Measurements from ENCODE around the gene SLC4A2.

SLC4A2 gene

DNA sequence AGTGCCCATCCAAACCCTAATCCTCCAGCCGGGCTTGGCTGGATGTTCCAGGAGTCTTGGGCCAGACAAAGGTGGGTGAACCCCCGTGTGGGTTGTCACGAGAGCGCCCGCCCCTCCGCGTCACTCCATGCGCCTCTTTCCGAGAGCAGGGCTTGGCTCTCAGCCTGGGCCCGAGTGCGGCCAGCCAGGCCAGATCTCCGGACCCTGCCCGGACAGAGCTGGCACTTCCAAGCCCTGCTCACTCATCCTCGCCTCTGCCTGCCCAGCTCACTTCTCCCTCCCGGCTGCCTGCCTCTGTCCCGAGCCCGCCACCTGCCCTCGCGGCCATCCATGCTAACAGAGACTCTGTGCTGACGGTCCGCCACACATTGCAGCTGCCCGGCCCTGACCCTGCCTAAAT is 61.5 kb downstream of the SLC4A2 start:
- no peak overlapping the region for H3K27ac ChIP-seq

DNA sequence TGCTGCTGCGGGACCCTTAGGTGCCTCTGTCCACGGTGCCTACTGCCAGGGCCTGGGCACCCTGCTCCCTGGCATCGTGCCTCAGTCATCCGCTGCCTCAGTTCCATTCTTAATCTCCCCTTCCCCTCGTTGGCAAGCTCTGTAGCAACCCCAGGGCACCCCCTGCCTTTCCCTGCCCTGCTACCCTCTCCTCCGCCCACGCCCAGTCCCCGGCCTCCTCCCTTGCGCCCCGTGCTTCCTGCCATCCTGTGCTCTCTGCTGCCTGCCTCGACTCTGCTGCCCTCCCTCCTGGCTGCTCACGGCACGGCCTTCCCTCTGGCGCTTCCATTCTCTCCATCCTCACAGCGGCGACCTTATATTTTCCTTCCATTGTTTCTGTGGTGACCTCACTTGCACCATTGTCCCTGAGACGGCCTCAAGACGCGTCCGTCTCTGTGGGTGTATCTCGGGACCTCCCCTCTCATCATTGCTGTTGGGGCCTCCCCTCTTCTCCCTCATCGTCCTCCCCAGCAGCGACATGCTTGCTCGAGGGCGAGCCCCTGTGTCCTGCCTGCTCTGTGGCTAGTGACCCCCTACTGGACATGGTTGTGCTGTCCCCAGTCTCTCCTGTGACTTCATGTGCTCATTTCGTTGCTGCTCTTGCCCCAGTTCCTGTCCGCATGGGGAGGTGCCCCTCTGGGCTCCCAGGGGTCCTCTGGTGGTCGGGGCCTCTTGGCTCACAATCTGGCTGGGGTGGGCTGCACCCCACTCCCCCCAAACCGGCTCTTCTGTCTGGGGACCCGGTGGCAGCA is 62.2 kb downstream of the SLC4A2 start:
- no peak overlapping the region for H3K27ac ChIP-seq

More for the DNA sequence above, 61.5 kb downstream of the SLC4A2 start:
- no peak overlapping the region for H3K4me3 ChIP-seq

DNA sequence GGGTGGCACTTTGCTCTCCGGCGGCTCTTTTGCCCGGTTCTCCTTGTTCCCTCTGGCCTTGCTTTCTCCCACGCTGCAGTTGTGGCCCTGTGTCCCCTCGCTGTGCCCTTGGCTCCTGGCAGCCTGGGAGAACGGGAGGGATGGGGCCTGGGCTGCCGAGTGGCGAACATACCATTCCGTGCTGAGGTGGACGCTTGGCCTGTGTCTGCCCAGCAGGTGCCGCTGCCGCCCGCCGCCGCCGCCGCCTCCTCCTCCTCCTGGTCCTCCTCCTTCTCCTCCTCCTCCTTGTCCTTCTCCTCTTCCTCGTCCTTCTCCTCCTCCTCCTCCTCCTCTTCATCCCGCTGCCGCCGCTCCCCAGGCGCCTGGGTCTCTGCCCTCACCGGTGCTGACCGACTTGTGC is 62.9 kb downstream of the SLC4A2 start:
- H3K4me3 ChIP-seq, result no peak overlapping the region
- no peak overlapping the region for H3K27ac ChIP-seq

More for the DNA sequence above, 62.2 kb downstream of the SLC4A2 start:
- no peak overlapping the region for H3K4me3 ChIP-seq

DNA sequence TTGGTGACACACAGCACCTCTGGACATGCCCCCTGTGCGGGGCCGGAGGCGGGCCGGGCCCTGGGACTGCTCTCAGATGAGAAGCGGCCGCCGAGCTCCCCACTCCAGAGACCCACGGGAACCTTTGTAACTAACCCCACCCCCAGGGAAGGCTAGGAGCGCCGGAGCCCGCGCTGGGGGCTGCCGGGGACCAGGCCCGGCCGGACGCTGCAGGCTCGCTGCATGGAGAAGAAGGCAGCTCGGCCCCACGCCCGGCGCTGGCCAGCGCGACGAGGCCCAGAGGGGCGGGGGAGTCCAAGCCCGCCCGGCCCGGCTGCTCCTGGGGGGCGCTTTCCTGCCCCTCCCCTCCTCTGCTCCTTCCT is 63.4 kb downstream of the SLC4A2 start:
- Histone ChIP-seq H3K27ac (no peak overlapping the region), H3K4me3 (no peak overlapping the region)

GRCh38 chr7:151123158-151123821 is 63.9 kb downstream of the SLC4A2 start:
- Histone ChIP-seq H3K27ac (no peak overlapping the region), H3K4me3 (no peak overlapping the region)

DNA sequence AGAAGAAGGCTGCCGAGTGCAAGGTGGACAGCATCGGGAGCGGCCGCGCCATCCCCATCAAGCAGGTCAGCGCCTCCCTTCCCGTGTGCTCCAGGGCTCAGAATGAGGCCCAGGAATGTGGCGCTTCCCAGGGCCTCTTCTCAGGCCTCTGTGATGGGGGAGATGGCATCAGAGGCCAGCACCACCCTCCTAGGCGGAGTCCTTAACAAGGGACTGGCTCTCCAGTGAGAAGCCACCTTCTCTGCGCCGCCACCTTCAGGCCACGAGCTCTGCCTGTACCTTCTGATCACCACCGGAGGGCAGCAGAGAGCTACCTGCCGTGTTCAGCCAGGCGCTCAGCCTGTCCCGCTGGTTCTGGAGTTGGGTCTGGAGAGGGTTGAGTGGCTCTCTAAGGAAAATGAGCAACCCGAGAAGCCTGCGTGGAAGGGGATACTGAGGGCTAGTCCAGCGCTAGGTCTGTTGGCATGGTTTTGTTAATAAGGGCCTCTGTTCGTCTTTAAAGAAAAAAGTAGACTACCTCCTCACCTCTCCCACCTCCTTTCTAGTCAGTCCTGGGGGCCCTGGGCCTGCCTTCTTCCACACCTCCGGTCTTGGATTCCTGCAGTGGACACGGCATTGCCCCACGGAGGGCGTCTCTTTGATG is 64.6 kb downstream of the SLC4A2 start:
- Histone ChIP-seq H3K4me3 (no peak overlapping the region), H3K27ac (no peak overlapping the region)

DNA sequence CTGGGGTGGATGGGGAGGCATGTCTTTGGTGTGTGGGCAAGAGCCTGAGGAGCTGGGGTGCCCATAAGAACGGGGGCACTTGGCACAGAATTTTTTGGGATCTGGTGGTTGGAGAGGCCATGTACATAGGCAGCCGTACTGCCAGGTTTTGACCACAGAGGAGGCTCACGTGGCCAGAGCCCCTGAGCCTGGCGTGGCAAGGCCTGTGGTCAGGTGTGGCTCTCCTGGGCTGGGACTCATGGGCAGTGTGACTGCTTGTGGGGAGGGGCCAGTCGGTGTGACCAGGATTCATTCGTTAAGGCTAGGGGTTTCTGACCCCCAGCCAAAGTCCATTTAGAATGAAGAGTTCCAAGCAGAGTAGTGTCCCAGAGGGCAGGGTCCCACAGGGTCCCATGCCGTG is 65.1 kb downstream of the SLC4A2 start:
- H3K4me3 ChIP-seq, result no peak overlapping the region
- H3K27ac ChIP-seq, result peak overlapping the region in 1 of 21 experiments; percentile 14

GRCh38 chr7:151124899-151125399 is 65.6 kb downstream of the SLC4A2 start:
- Histone ChIP-seq H3K27ac (peak overlapping the region in 6 of 21 experiments; percentile 12 to 87 (median 58)), H3K4me3 (peak overlapping the region in 3 of 7 experiments; percentile 10 to 27 (median 23))

- peak overlapping the region; percentile 8 to 27 (median 20) for H3K4me3 ChIP-seq
- H3K27ac ChIP-seq, result peak overlapping the region in 12 of 21 experiments; percentile 1 to 87 (median 38)
Measured at GRCh38 chr7:151125470-151125845, 66.1 kb downstream of the SLC4A2 start.

DNA sequence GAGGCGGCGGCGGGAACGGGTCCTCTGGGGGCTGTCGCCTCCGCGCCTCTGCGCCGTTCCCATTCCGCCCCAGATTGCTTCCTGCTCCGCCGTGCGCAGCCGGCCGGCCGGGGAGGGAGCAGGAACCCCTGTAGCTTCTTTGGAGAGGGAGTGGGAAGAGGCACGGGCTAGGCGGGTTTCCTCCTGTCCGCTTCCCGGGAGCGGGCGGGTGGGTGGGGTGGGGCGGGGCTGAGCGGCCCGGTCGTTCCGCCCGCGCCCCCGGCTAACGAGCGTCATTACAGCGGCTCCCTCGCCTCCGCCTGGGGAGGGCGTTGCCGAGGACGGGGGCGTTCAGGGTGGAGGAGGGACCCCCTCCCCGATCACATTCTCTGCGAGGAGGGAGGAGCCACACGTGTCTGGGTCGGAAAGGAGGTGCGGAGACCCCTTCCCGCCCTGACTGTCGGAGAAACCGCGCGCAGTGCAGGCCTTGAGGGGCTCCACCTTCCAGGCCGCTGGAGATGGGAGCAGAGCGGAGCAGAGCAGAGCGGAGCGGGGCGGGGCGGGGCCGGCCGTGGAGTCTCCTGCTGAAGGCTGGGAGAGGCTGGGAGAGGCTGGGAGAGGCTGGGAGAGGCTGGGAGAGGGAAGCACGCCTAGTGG is 66.6 kb downstream of the SLC4A2 start:
- H3K4me3 ChIP-seq, result peak overlapping the region; percentile 8 to 27 (median 20)
- H3K27ac ChIP-seq, result peak overlapping the region in 12 of 21 experiments; percentile 1 to 87 (median 39)

Data from skin epidermis (tissue), 12 donors.